NCI-H748 (cell line): ENCODE results near the gene ATP5MC2.
"Not testable (repeated sequence)": the region's sequence is repeated elsewhere in the genome, so short reads cannot be mapped to it uniquely, and the experiment has no call there.

Experiments
- DNase-seq: peaks from one replicate; lab custom pipeline; 2025; ENCODE audit not compliant: unreplicated experiment; lab: John Stamatoyannopoulos, UW

ATP5MC2 gene

GRCh38 chr12:53675701-53676607, at the start of gene ATP5MC2:
Gene ATP5MC2 (minus strand): TSS chr12:53676083. CDS start chr12:53672614, 3,469 bp downstream.
- DNase-seq, result peak; percentile 99

- DNase-seq, result no peak
Measured at GRCh38 chr12:53722450-53723041, 46.7 kb upstream of the ATP5MC2 start.

- DNase-seq, result no peak
Measured at GRCh38 chr12:53720946-53721345, 45.1 kb upstream of the ATP5MC2 start.

GRCh38 chr12:53719649-53720048, 43.8 kb upstream of the ATP5MC2 start:
- DNase-seq, result no peak

- not testable (repeated sequence) for DNase-seq
Measured at GRCh38 chr12:53718567-53718966, 42.7 kb upstream of the ATP5MC2 start.

GRCh38 chr12:53717319-53717718, 41.4 kb upstream of the ATP5MC2 start:
- no peak for DNase-seq

GRCh38 chr12:53714004-53714403, 38.1 kb upstream of the ATP5MC2 start:
- no peak for DNase-seq

GRCh38 chr12:53713516-53713915, 37.6 kb upstream of the ATP5MC2 start:
- no peak for DNase-seq

GRCh38 chr12:53712059-53712643, 36.3 kb upstream of the ATP5MC2 start:
- no peak for DNase-seq

GRCh38 chr12:53710091-53710490, 34.2 kb upstream of the ATP5MC2 start:
- DNase-seq, result no peak

- DNase-seq, result no peak
Measured at GRCh38 chr12:53709671-53710070, 33.8 kb upstream of the ATP5MC2 start.

- DNase-seq, result no peak
Measured at GRCh38 chr12:53706080-53706479, 30.2 kb upstream of the ATP5MC2 start.

GRCh38 chr12:53703756-53704155, 27.9 kb upstream of the ATP5MC2 start:
- DNase-seq, result no peak

- peak; percentile 65 for DNase-seq
Measured at GRCh38 chr12:53701518-53702264, 25.8 kb upstream of the ATP5MC2 start.

- no peak for DNase-seq
Measured at GRCh38 chr12:53700567-53700966, 24.7 kb upstream of the ATP5MC2 start.

- no peak for DNase-seq
Measured at GRCh38 chr12:53699678-53700025, 23.8 kb upstream of the ATP5MC2 start.

GRCh38 chr12:53698948-53699677, 23.2 kb upstream of the ATP5MC2 start:
- DNase-seq, result no peak

- no peak for DNase-seq
Measured at GRCh38 chr12:53696655-53697331, 20.9 kb upstream of the ATP5MC2 start.

GRCh38 chr12:53696285-53696654, 20.4 kb upstream of the ATP5MC2 start:
- DNase-seq, result peak; percentile 98
